ENCODE results near the gene COL5A1.

Gene COL5A1

GRCh38 chr9:134867917-134868750 is 226.5 kb downstream of the COL5A1 start:
- DNase-seq: no peak

GRCh38 chr9:134868751-134869553 is 227.3 kb downstream of the COL5A1 start:
- no peak for DNase-seq

- no peak for DNase-seq
Observed at GRCh38 chr9:134869554-134870300, 228.1 kb downstream of the COL5A1 start.

DNA sequence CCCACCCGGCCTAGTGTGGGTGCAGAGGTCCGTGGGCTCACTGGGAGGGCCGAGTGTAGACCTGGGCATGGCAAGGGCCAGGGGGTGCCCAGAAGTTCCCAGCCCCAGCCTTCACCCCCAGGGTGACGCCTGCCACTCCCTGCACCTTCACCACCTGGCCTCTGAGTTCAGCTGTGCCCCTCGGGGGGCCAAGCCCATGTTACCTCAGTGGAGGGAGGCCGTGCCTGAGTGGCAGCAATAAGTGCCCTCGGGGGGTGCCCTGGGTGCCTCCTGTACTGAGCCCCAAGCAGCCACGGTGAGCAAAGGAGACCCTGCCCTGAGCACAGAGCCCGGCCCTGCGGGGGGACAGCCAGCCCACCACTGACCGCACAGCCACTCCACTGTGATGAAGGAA is 228.7 kb downstream of the COL5A1 start:
- no peak for DNase-seq

DNA sequence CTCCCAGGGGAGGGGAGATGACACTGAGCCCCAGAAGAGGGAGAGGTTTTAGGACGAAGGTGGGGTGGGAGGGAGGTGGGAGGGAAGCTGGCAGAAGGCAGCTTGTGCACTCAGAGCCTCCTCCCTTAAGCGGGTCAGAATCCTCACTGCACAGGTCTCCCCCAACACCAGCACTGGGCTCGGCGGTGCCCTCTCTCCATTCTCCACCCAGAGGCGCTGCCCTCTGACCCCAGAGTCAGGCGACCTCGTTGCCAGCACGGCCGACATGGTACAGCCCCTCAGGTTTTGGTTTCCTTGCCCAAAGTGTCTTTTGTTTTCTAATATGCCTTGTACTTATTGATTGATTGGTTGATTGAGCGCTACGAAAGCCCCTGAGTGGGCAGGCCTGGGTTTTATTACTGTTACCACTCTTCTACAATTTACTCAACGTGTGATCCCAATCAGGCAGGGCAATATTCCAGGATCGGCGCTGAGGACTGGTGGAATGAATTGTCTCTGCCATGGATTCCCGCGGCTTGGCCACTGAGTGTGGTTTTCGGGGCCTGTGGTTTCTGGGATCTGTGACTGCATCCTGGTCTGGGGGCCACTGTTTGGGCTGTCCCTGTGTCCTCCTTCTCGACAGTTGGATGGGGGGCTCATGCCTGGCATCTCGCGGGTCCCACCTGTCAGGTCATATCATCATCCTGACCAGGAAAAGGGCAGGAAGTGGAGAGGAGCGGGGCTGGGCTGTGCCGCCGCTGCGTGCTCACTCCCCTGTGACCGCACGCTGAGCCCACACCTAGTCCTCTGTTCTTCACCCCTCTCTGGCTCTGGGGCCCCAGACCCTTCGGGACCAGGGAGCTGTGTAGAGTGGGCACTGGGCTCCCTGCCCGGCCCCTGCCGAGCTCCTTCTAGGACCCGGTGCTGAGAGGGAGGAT is 229.4 kb downstream of the COL5A1 start:
- no peak for DNase-seq

- DNase-seq: no peak
Observed at GRCh38 chr9:134871697-134872340, 230.2 kb downstream of the COL5A1 start.

GRCh38 chr9:134872482-134873231 is 231.1 kb downstream of the COL5A1 start:
- DNase-seq: no peak

- DNase-seq: no peak
Observed at GRCh38 chr9:134875371-134875770, 233.8 kb downstream of the COL5A1 start.

GRCh38 chr9:134877541-134877940 is 235.9 kb downstream of the COL5A1 start:
- no peak for DNase-seq

- no peak for DNase-seq
Observed at GRCh38 chr9:134879664-134880483, 238.3 kb downstream of the COL5A1 start.

- DNase-seq: no peak
Observed at GRCh38 chr9:134880484-134881312, 239.1 kb downstream of the COL5A1 start, which contains the start of gene FCN2. Gene FCN2, plus strand, starts transcription at chr9:134880810. Its CDS starts 12 bp downstream, at chr9:134880822.

DNA sequence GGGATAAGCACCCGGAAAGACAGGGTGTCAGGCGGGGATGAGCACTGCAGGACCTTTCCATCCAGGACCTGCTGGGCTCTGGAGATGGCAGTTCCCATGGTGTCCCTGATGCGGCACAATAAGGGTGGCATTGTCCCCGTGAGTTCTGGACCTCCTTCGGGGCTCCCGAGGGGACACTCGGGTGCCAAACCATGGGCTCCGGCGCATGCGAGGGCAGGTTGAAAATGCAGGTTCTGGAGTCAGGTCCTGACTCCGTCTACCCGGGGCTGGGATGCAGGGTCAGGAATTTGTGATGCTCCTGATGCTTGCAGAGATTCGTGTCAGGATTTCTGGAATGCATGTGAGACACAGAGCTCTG is 239.7 kb downstream of the COL5A1 start:
- no peak for DNase-seq

GRCh38 chr9:134882204-134882785 is 240.7 kb downstream of the COL5A1 start:
- no peak for DNase-seq

GRCh38 chr9:134883040-134883782 is 241.6 kb downstream of the COL5A1 start:
- DNase-seq: no peak

GRCh38 chr9:134884492-134884891 is 242.9 kb downstream of the COL5A1 start:
- DNase-seq: no peak

GRCh38 chr9:134885001-134885678 is 243.5 kb downstream of the COL5A1 start:
- no peak for DNase-seq

- DNase-seq: no peak
Observed at GRCh38 chr9:134885679-134886412, 244.2 kb downstream of the COL5A1 start.

Measured in NCI-H748 treated with DMSO at 0.1 percent for 48 hours (cell line).